Osteoblast (primary cell): ENCODE measurements around the gene ETS2. TPM values are rescaled to one million over a fixed set of nuclear protein-coding genes. Genes with fewer than 3 reads are reported as not detected.

Experiments
- DNase-seq: peaks from one replicate; pipeline ENCODE4 v3.0.0; 2011; ENCODE audit warnings: low spot score, mixed read lengths; ENCODE audit not compliant: insufficient read length; ENCODE audit errors: missing footprints
- H2AFZ ChIP-seq: 2 replicates; pipeline ENCODE4 v1.6.0; 2011; ENCODE audit warnings: mild to moderate bottlenecking, low read length
- H3K27ac ChIP-seq: 2 replicates; pipeline ENCODE4 v1.5.1; 2011; ENCODE audit warnings: mild to moderate bottlenecking, low read depth, low read length, moderate library complexity
- H3K27me3 ChIP-seq: 2 replicates; pipeline ENCODE4 v1.6.0; 2012; ENCODE audit warnings: mild to moderate bottlenecking, control low read depth, inconsistent platforms, low read length, moderate library complexity; ENCODE audit not compliant: insufficient read depth
- H3K36me3 ChIP-seq: 2 replicates; pipeline ENCODE4 v1.5.1; 2011; ENCODE audit warnings: mild to moderate bottlenecking, low read length, control low read depth, moderate library complexity; ENCODE audit not compliant: insufficient read depth
- H3K4me1 ChIP-seq: 2 replicates; pipeline ENCODE4 v1.5.1; 2011; ENCODE audit warnings: mild to moderate bottlenecking, low read length, control low read depth, moderate library complexity; ENCODE audit not compliant: insufficient read depth
- H3K4me2 ChIP-seq: 2 replicates; pipeline ENCODE4 v1.6.0; 2011; ENCODE audit warnings: mild to moderate bottlenecking, low read length; ENCODE audit not compliant: insufficient read depth
- H3K4me3 ChIP-seq: fragments of 200-600 bp; sonication (generic); 3 replicates; pipeline ENCODE4 v1.5.1; 2012; ENCODE audit warnings: mild to moderate bottlenecking, low read length, inconsistent platforms; ENCODE audit not compliant: insufficient read depth
- H3K79me2 ChIP-seq: 2 replicates; pipeline ENCODE4 v1.6.0; 2012; ENCODE audit warnings: mild to moderate bottlenecking, low read length, control low read depth, inconsistent platforms; ENCODE audit not compliant: insufficient read depth
- H3K9me3 ChIP-seq: 2 replicates; pipeline ENCODE4 v1.5.1; 2011; ENCODE audit warnings: low read depth, low read length, control low read depth
- H4K20me1 ChIP-seq: 2 replicates; pipeline ENCODE4 v1.6.0; 2012; ENCODE audit warnings: mild to moderate bottlenecking, low read length, control low read depth; ENCODE audit not compliant: insufficient read depth
- total RNA-seq: library from RNA; depleted of rRNA; stranded (reverse); fragments of >200 nt; gene quantifications from 2 replicates; pipeline ENCODE4 v1.2.3, GENCODE V29; 2012
- TF ChIP-seq, protein P1 (sequence below): IDR thresholded peaks from 2 replicates; pipeline ENCODE4 v1.5.1; 2011; ENCODE audit warnings: mild to moderate bottlenecking, low read depth, low read length, moderate library complexity; ENCODE audit errors: extremely low read depth

The ETS2 gene
- total RNA-seq, 1 donor: 4.0 TPM

DNA sequence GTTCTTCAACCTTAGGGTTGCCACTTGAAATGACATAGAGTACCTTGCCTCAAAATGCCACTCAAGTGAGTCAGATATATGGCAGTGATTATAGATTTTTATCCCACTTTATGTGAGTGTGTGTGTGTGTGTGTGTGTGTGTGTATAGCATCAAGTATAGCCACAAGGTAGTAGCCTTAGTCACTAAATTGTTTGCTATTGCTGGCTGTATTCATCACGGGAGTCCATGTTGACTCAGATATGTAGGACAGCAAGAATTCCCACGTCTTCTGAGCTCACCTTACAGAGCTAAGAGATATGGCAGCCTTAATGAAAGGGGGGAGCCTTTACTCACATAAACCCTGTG is 9.3 kb downstream of the ETS2 start:
- H2AFZ ChIP-seq: no peak overlapping the region
- no peaks in the 10 kb centered on the region for H3K79me2 ChIP-seq
- no peak for DNase-seq
- H3K27ac ChIP-seq: no peak overlapping the region
- no peak overlapping the region for H3K4me3 ChIP-seq
- H3K4me2 ChIP-seq: no peak overlapping the region
- TF ChIP-seq, protein P1, sequence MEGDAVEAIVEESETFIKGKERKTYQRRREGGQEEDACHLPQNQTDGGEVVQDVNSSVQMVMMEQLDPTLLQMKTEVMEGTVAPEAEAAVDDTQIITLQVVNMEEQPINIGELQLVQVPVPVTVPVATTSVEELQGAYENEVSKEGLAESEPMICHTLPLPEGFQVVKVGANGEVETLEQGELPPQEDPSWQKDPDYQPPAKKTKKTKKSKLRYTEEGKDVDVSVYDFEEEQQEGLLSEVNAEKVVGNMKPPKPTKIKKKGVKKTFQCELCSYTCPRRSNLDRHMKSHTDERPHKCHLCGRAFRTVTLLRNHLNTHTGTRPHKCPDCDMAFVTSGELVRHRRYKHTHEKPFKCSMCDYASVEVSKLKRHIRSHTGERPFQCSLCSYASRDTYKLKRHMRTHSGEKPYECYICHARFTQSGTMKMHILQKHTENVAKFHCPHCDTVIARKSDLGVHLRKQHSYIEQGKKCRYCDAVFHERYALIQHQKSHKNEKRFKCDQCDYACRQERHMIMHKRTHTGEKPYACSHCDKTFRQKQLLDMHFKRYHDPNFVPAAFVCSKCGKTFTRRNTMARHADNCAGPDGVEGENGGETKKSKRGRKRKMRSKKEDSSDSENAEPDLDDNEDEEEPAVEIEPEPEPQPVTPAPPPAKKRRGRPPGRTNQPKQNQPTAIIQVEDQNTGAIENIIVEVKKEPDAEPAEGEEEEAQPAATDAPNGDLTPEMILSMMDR: no peak
- peaks cover 55% of the 10 kb centered on the region for H3K36me3 ChIP-seq
- H4K20me1 ChIP-seq: no peaks in the 10 kb centered on the region
- no peaks in the 10 kb centered on the region for H3K27me3 ChIP-seq
- H3K9me3 ChIP-seq: no peaks in the 10 kb centered on the region
- H3K4me1 ChIP-seq: peaks cover 31% of the 10 kb centered on the region

DNA sequence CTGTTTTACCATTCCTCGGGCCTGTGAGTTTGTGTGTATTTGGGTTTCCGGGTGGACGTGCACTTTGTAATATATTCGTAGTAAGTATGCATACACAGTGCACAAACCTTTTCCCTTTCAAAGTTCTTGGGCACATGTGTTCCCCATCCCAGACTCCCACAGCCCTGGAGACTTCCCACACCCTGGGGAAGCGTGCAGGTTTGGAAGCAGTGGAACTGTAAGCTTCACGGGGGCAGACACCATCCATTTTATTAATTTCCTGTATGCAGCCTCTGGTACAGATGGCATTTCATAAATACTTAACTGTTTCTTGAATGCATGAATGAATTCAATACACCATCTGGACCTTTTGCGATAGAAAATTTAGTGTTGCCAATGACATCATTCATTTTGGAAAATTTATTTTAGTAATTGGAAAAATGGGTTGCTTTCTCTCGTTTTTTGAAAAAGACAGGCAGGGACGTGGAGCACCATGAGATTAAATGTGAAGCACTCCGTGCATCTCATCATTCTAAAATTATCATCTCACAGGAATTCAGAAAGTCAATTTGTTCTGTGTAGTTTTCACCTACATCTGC is 10.8 kb downstream of the ETS2 start:
- TF ChIP-seq, protein P1: no peak
- H3K4me3 ChIP-seq: no peak overlapping the region
- H2AFZ ChIP-seq: no peak overlapping the region
- no peak overlapping the region for H3K4me2 ChIP-seq
- H3K79me2 ChIP-seq: no peaks in the 10 kb centered on the region
- peaks cover 70% of the 10 kb centered on the region for H3K36me3 ChIP-seq
- H3K4me1 ChIP-seq: peaks cover 22% of the 10 kb centered on the region
- H4K20me1 ChIP-seq: no peaks in the 10 kb centered on the region
- DNase-seq: no peak
- no peaks in the 10 kb centered on the region for H3K27me3 ChIP-seq
- H3K27ac ChIP-seq: no peak overlapping the region
- H3K9me3 ChIP-seq: no peaks in the 10 kb centered on the region

DNA sequence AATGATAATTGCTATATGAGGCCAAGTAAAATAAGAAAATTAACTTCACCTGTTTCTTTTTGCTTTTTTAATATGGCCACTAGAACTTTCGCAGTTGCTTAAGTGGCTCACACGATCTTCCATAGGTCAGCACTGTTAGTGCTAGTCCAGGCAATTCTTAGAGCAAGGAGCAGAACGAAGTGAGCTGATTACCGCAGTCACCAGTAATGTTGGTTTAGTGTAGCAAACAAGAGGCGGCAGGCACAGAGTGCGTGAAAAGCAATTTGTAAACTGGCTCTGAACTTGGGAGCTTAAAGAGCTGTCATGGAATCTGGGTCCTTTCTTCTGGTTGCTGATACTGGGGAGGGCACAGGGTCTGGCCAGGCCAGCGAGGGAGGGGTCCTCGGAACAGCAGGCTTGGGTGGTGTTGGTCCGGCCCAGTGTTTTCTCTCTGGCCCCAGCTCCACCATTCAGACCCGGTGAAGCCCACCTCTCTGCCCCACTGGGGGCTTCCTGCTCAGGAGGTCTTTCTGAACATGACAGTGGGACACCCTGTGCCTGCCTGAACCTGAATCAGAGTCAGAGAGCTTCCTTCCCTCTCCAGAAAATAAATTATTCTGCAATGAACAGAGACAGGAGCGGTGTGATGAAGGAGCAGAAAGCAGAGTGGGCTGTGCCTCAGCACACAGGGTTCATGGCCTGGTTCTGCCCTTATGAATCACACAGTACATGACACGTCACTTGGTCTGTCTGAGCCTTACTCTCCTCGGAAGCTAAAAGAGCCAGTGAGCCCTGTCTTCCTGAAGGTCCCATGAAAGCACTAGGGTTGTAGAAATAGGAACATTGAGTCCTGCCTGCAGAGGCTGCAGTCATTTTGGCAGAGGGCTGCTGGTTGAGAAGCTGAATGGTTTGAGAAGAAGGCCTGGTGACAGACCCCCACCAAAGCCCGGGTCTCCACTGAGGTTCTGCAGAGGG is 11.9 kb downstream of the ETS2 start:
- Histone ChIP-seq H3K4me3 (no peak overlapping the region), H3K27me3 (no peaks in the 10 kb centered on the region), H3K27ac (peak overlapping the region; percentile 72), H3K4me2 (peak overlapping the region; percentile 11), H3K79me2 (no peaks in the 10 kb centered on the region), H4K20me1 (no peaks in the 10 kb centered on the region), H3K4me1 (peaks cover 19% of the 10 kb centered on the region), H3K9me3 (no peaks in the 10 kb centered on the region), H2AFZ (no peak overlapping the region), H3K36me3 (peaks cover 81% of the 10 kb centered on the region)
- peak; percentile 95 for DNase-seq
- TF ChIP-seq, protein P1: no peak

DNA sequence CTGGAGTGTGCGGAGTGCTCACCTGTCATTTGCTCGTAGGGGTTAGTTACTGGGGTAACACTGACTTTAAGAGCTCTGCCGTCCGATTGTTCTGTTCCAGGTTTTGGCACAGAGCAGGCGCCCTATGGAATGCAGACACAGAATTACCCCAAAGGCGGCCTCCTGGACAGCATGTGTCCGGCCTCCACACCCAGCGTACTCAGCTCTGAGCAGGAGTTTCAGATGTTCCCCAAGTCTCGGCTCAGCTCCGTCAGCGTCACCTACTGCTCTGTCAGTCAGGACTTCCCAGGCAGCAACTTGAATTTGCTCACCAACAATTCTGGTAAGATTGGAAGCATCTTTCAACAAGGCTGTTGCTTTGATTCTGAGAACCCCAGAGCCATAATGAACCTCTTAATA is 12.6 kb downstream of the ETS2 start:
- peaks cover 81% of the 10 kb centered on the region for H3K36me3 ChIP-seq
- no peak overlapping the region for H2AFZ ChIP-seq
- peaks cover 19% of the 10 kb centered on the region for H3K4me1 ChIP-seq
- H3K27me3 ChIP-seq: no peaks in the 10 kb centered on the region
- H4K20me1 ChIP-seq: no peaks in the 10 kb centered on the region
- H3K27ac ChIP-seq: peak overlapping the region; percentile 72
- no peak for DNase-seq
- H3K4me2 ChIP-seq: no peak overlapping the region
- no peaks in the 10 kb centered on the region for H3K9me3 ChIP-seq
- H3K79me2 ChIP-seq: no peaks in the 10 kb centered on the region
- H3K4me3 ChIP-seq: no peak overlapping the region
- TF ChIP-seq, protein P1: no peak
